ENCODE measurements around the gene RNF208. TPM values are rescaled to one million over a fixed set of nuclear protein-coding genes. Genes with fewer than 3 reads are reported as not detected.
A peak's percentile ranks its signal among the peaks of the same experiment; 100 is the strongest.

The RNF208 gene
- polyA plus RNA-seq, 3 donors: 1.5 TPM; not detected in 2

DNA sequence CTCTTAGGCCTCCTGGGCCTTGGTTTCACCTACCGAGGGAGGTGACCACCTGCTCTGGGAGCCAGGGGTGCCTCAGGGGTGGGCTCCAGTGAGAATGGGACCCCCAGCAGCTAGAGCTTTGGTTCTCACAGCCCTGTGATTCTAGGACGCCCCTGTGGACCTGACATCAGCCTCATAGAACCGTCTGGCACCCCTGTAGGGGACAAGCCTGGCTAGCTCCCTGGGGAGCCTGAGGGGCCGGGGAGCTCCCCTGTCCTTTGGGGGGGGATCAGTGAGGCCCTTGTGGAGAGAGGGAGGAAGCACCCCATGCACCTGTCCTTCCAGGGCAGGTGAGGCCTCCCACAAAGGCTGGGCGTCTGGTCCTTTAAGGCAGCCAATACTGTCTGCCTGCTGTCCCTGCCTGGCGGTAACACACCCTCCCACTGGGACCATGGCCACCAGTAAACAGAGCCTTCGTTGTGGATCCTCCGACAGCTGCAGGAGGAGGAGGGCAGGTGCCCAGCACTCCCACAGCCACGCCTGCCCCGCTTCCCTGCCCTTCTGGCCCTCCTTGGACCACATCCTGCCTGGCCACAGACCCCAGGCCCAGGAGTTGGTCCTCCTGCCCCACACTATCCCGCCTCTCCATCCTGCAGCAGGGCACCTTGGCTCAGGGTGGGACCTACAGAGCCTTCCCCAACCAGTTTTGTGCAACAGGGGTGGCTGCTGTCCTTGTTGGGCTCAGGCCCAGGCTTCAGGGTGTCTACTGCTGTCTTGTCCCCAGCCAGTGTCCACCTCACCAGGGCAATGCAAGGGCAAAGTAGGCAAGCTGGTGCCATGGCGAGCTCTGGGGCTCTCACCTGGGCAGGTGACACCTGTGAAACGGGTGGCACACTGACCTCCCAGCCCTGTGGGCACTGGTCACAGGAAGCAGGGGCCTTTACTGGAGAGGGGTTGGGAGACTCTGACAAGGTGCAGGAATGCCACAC lies 16.0 kb upstream of the RNF208 start:
- Mint-ChIP-seq H3K4me1 (peaks cover 33% of the 10 kb centered on the region), H3K9me3 (peaks cover 0 to 3% (median 0%) of the 10 kb centered on the region in 7 donors), H3K36me3 (peaks cover 10% of the 10 kb centered on the region in 2 donors), H3K27ac (peak overlapping the region in 1 of 7 donors; percentile 33), H3K27me3 (ENCODE audit: low read depth in 3 of 3) (peaks cover 2 to 17% (median 8%) of the 10 kb centered on the region in 3 donors), H3K4me3 (no peak overlapping the region)
- Histone ChIP-seq H3K4me1 (ENCODE audit: control insufficient read depth in 1 of 2, insufficient read depth in 2 of 2, low read length in 2 of 2) (peaks cover 44 to 52% of the 10 kb centered on the region in 2 donors), H3K79me2 (ENCODE audit: insufficient read depth, low read length) (peaks cover 33% of the 10 kb centered on the region), H3K9me3 (replicated peaks in 1 of 2; ENCODE audit: control insufficient read depth in 1 of 2, insufficient read depth in 1 of 2, low read length in 2 of 2) (no peaks in the 10 kb centered on the region), H3K4me2 (replicated peaks; ENCODE audit: extremely low read depth, low read length, poor library complexity, severe bottlenecking) (no peak overlapping the region), H3K27me3 (ENCODE audit: control insufficient read depth in 2 of 2, insufficient read depth in 2 of 2, low read length in 2 of 2) (no peaks in the 10 kb centered on the region), H3K4me3 (replicated peaks in 1 of 3; ENCODE audit: low read depth in 2 of 3, low read length in 3 of 3) (no peak overlapping the region), H3K9ac (ENCODE audit: insufficient read depth, low read length, poor library complexity, severe bottlenecking) (no peak overlapping the region), H3K36me3 (replicated peaks in 1 of 2; ENCODE audit: control insufficient read depth in 1 of 2, insufficient read depth in 2 of 2, low read length in 2 of 2) (peaks cover 11% of the 10 kb centered on the region in 2 donors), H2AFZ (ENCODE audit: insufficient read depth, low read depth, low read length, poor library complexity, severe bottlenecking) (no peak overlapping the region), H4K20me1 (ENCODE audit: insufficient read depth, low read length) (peaks cover 15% of the 10 kb centered on the region), H3K27ac (ENCODE audit: low read depth in 1 of 2, low read length in 2 of 2) (no peak overlapping the region)
- DNase-seq: no peak
- intact Hi-C loops (cut with micrococcal nuclease): loop anchor here in 1 of 2 donors (5.0 kb wide), 2 partner anchors 51 to 116 kb away; partner anchors contain the start of genes ANAPC2 and SSNA1
- TF ChIP-seq, protein P1, sequence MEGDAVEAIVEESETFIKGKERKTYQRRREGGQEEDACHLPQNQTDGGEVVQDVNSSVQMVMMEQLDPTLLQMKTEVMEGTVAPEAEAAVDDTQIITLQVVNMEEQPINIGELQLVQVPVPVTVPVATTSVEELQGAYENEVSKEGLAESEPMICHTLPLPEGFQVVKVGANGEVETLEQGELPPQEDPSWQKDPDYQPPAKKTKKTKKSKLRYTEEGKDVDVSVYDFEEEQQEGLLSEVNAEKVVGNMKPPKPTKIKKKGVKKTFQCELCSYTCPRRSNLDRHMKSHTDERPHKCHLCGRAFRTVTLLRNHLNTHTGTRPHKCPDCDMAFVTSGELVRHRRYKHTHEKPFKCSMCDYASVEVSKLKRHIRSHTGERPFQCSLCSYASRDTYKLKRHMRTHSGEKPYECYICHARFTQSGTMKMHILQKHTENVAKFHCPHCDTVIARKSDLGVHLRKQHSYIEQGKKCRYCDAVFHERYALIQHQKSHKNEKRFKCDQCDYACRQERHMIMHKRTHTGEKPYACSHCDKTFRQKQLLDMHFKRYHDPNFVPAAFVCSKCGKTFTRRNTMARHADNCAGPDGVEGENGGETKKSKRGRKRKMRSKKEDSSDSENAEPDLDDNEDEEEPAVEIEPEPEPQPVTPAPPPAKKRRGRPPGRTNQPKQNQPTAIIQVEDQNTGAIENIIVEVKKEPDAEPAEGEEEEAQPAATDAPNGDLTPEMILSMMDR (IDR thresholded peaks at IDR 0.05): no peak
- WGBS (ENCODE audit: insufficient coverage): 87% methylated on average over 10 of the region's 13 CpGs

DNA sequence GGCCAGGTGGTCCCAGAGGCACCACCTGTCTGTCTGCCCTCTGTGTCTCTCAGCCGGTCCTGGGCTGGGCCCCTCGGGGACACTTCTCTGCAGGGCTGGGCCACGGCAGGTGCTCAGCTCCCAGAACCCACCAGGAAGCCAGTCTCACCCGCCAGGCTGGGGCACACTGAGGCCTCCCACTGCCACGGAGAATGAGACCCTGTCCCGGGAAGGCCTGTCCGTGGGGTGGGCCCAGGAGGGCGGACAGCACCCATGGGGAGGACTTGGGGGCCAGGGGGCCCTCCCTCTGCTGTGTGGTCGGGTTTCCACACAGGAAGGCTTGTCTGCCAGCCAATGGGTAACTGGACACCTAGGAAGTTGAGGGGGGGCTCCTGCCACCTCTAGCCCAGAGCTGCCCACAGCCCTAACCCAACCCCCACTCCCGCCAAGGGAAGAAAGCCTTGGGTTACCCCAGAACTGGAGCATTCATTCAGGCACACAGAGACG lies 14.9 kb upstream of the RNF208 start:
- no peak overlapping the region for H3K27ac ChIP-seq (ENCODE audit: low read depth in 1 of 2, low read length in 2 of 2)
- intact Hi-C loops (cut with micrococcal nuclease): loop anchor here in 1 of 2 donors (5.0 kb wide), 2 partner anchors 50 to 115 kb away; partner anchors contain the start of genes ANAPC2 and SSNA1
- H3K4me3 Mint-ChIP-seq: no peak overlapping the region
- H3K27ac Mint-ChIP-seq: peak overlapping the region in 1 of 7 donors; percentile 50
- H3K4me3 ChIP-seq (replicated peaks in 1 of 3; ENCODE audit: low read depth in 2 of 3, low read length in 3 of 3): no peak overlapping the region
- H3K27me3 ChIP-seq (ENCODE audit: control insufficient read depth in 2 of 2, insufficient read depth in 2 of 2, low read length in 2 of 2): no peaks in the 10 kb centered on the region
- no peaks in the 10 kb centered on the region for H3K9me3 ChIP-seq (replicated peaks in 1 of 2; ENCODE audit: control insufficient read depth in 1 of 2, insufficient read depth in 1 of 2, low read length in 2 of 2)
- DNase-seq: no peak
- peaks cover 34 to 41% of the 10 kb centered on the region in 2 donors for H3K4me1 ChIP-seq (ENCODE audit: control insufficient read depth in 1 of 2, insufficient read depth in 2 of 2, low read length in 2 of 2)
- H3K36me3 ChIP-seq (replicated peaks in 1 of 2; ENCODE audit: control insufficient read depth in 1 of 2, insufficient read depth in 2 of 2, low read length in 2 of 2): peaks cover under 1% of the 10 kb centered on the region in 2 donors
- no peaks in the 10 kb centered on the region for H3K36me3 Mint-ChIP-seq
- peak overlapping the region; percentile 50 for H2AFZ ChIP-seq (ENCODE audit: insufficient read depth, low read depth, low read length, poor library complexity, severe bottlenecking)
- TF ChIP-seq, protein P1 (IDR thresholded peaks at IDR 0.05): no peak
- peaks cover 23% of the 10 kb centered on the region for H3K4me1 Mint-ChIP-seq
- WGBS (ENCODE audit: insufficient coverage): 17% methylated on average over 9 of the region's 11 CpGs
- H3K27me3 Mint-ChIP-seq (ENCODE audit: low read depth in 3 of 3): peaks cover 2 to 22% (median 8%) of the 10 kb centered on the region in 3 donors
- peaks cover 0 to 3% (median 0%) of the 10 kb centered on the region in 7 donors for H3K9me3 Mint-ChIP-seq
- H3K4me2 ChIP-seq (replicated peaks; ENCODE audit: extremely low read depth, low read length, poor library complexity, severe bottlenecking): peak overlapping the region; percentile 51
- H3K9ac ChIP-seq (ENCODE audit: insufficient read depth, low read length, poor library complexity, severe bottlenecking): no peak overlapping the region
- H3K79me2 ChIP-seq (ENCODE audit: insufficient read depth, low read length): peaks cover 23% of the 10 kb centered on the region
- H4K20me1 ChIP-seq (ENCODE audit: insufficient read depth, low read length): peaks cover 5% of the 10 kb centered on the region
